ENCODE data around the gene LENG1.
A peak's percentile ranks its signal among the peaks of the same experiment; 100 is the strongest.

The LENG1 gene

DNA sequence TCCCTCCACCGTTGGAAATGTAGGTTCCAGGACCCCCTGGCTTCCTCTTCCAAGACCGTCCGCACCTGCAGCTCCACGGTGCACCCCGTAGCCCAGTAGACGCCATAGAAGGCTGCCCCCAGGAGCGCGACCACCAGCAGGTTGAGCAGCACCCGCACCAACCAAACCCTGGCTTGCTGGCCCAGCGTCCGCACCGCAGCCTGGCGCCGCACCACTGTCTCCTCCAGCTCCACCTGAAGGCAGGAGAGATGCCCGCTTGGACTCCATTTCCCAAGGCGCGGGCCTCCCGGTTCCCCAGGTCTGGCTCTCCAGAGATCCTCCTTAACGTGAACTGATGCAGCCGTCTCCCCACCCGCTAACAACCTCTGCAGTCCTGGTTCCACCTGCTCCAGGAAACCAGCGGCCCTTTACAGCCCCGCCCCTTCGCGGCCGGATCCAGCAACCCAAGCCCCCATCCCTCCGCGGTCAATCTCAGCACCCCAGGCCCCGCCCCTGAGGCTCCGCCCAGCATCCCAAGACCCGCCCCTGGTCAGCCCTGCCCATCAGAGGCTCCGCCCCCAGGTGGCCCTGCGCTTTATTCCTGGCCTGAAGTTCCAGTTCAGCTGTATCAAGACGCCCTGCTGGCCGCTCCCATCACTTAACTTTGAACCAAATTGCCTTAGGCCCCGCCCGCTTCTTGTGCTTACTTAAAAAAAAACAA is 5.0 kb upstream of the LENG1 start:
- H3K4me3 ChIP-seq (ENCODE audit: low read length): no peak overlapping the region

DNA sequence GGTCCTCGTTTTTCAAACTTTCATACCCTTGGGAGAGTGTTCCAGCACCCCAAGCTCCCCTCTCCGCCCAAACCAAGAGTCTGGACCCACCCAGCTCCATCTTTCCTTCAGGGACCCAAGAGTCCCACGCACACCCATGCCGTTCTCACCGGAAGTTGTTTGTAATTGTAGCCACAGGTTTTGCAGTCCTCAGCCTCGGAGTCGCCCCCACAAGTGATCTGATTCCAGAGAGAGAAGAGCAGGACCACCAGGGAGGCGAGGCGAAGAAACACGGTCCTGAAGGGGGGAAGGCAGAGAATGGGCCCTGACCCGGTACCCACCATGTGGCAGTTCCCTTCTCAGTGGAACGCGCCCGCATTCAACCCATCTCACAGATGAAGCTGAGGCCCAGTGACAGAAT is 3.4 kb upstream of the LENG1 start:
- H3K4me2 ChIP-seq (ENCODE audit: low read depth, low read length): peak overlapping the region; percentile 82
- peaks cover 13% of the 10 kb centered on the region; the same call in 1 of the 2 replicates for H3K4me1 ChIP-seq (ENCODE audit: low read length)
- no peaks in the 10 kb centered on the region for H3K9me2 ChIP-seq (replicated peaks; ENCODE audit: insufficient read depth, low read length)
- H3F3A ChIP-seq (ENCODE audit: insufficient read depth, low read length): peaks cover 14% of the 10 kb centered on the region
- peaks cover 18% of the 10 kb centered on the region for H3K79me2 ChIP-seq (ENCODE audit: low read length)
- no peak overlapping the region for H3K27ac ChIP-seq (ENCODE audit: low read length)
- no peak for DNase-seq
- peaks cover 24% of the 10 kb centered on the region for H3K27me3 ChIP-seq (replicated peaks; ENCODE audit: insufficient read depth, low read length)
- H3K4me3 ChIP-seq (ENCODE audit: low read length): peak overlapping the region; percentile 57
- peak overlapping the region; percentile 38; the same call in 1 of the 2 replicates for H2AFZ ChIP-seq (ENCODE audit: low read length)
- H4K20me1 ChIP-seq (ENCODE audit: insufficient read depth, low read length): no peaks in the 10 kb centered on the region
- no peak overlapping the region for H3K9ac ChIP-seq (ENCODE audit: low read length)
- H3K36me3 ChIP-seq (replicated peaks; ENCODE audit: insufficient read depth, low read length): no peaks in the 10 kb centered on the region
- H3K9me3 ChIP-seq (replicated peaks; ENCODE audit: insufficient read depth, low read length): no peaks in the 10 kb centered on the region
- TF ChIP-seq EZH2 (optimal IDR thresholded peaks at IDR 0.05; ENCODE audit: low read depth, low read length) (no peak), EZH2phosphoT487 (IDR thresholded peaks at IDR 0.05; ENCODE audit: low read length) (no peak), CTCF (IDR thresholded peaks at IDR 0.05; ENCODE audit: low read length) (no peak)

More for the DNA sequence above, 5.0 kb upstream of the LENG1 start:
- no peaks in the 10 kb centered on the region for H4K20me1 ChIP-seq (ENCODE audit: insufficient read depth, low read length)
- TF ChIP-seq EZH2phosphoT487 (IDR thresholded peaks at IDR 0.05; ENCODE audit: low read length) (no peak), CTCF (IDR thresholded peaks at IDR 0.05; ENCODE audit: low read length) (no peak), EZH2 (optimal IDR thresholded peaks at IDR 0.05; ENCODE audit: low read depth, low read length) (no peak)
- DNase-seq: no peak
- peaks cover 5% of the 10 kb centered on the region; the same call in 1 of the 2 replicates for H3K79me2 ChIP-seq (ENCODE audit: low read length)
- H3K27me3 ChIP-seq (replicated peaks; ENCODE audit: insufficient read depth, low read length): peaks cover 24% of the 10 kb centered on the region
- no peaks in the 10 kb centered on the region for H3K9me3 ChIP-seq (replicated peaks; ENCODE audit: insufficient read depth, low read length)
- no peak overlapping the region for H3K27ac ChIP-seq (ENCODE audit: low read length)
- no peak overlapping the region for H2AFZ ChIP-seq (ENCODE audit: low read length)
- H3F3A ChIP-seq (ENCODE audit: insufficient read depth, low read length): no peaks in the 10 kb centered on the region
- H3K36me3 ChIP-seq (replicated peaks; ENCODE audit: insufficient read depth, low read length): no peaks in the 10 kb centered on the region
- H3K9me2 ChIP-seq (replicated peaks; ENCODE audit: insufficient read depth, low read length): no peaks in the 10 kb centered on the region
- no peak overlapping the region for H3K4me2 ChIP-seq (ENCODE audit: low read depth, low read length)
- H3K4me1 ChIP-seq (ENCODE audit: low read length): peaks cover 10% of the 10 kb centered on the region
- H3K9ac ChIP-seq (ENCODE audit: low read length): no peak overlapping the region

DNA sequence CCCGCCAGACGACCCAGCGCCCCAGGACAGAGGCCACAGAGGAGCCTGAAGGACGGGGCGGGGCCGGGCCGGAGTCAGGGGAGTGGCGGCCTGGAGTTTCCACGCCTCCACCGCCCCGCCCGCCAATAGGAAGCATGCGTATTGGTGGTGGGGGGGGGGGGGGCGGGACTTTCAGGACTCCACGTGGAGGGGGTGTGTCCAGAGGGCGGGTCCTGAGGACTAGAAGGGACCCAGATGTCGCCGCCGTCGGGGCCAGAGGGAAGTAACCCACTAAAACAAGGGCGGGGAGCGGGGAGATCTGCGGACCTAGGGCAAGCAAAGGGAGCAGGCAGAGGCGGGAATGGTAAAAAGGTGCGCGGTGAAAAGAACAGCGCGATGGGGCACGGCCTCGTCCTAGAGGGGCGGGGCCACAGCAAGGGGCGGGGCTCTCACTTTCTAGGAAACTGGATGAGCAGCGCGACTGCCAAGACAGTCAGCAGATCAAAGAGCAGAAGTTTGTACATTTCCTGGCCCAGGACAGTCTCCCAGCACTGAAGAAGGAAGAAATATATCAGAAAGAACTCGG is 2.8 kb upstream of the LENG1 start:
- Histone ChIP-seq H3K36me3 (replicated peaks; ENCODE audit: insufficient read depth, low read length) (no peaks in the 10 kb centered on the region), H3K27ac (ENCODE audit: low read length) (no peak overlapping the region), H3K9me3 (replicated peaks; ENCODE audit: insufficient read depth, low read length) (no peaks in the 10 kb centered on the region), H2AFZ (ENCODE audit: low read length) (peak overlapping the region; percentile 38; the same call in 1 of the 2 replicates), H3K79me2 (ENCODE audit: low read length) (peaks cover 20% of the 10 kb centered on the region), H4K20me1 (ENCODE audit: insufficient read depth, low read length) (no peaks in the 10 kb centered on the region), H3K27me3 (replicated peaks; ENCODE audit: insufficient read depth, low read length) (peaks cover 24% of the 10 kb centered on the region), H3F3A (ENCODE audit: insufficient read depth, low read length) (peaks cover 14% of the 10 kb centered on the region), H3K9me2 (replicated peaks; ENCODE audit: insufficient read depth, low read length) (no peaks in the 10 kb centered on the region), H3K4me3 (ENCODE audit: low read length) (peak overlapping the region; percentile 57), H3K4me1 (ENCODE audit: low read length) (peaks cover 13% of the 10 kb centered on the region; the same call in 1 of the 2 replicates), H3K4me2 (ENCODE audit: low read depth, low read length) (peak overlapping the region; percentile 82), H3K9ac (ENCODE audit: low read length) (no peak overlapping the region)
- no peak for TF ChIP-seq CTCF (IDR thresholded peaks at IDR 0.05; ENCODE audit: low read length)
- no peak for TF ChIP-seq EZH2 (optimal IDR thresholded peaks at IDR 0.05; ENCODE audit: low read depth, low read length)
- TF ChIP-seq EZH2phosphoT487 (IDR thresholded peaks at IDR 0.05; ENCODE audit: low read length): no peak
- peak; percentile 68 for DNase-seq
